HT1080 (cell line): ENCODE data around the gene ASF1B. TPM values are rescaled to one million over a fixed set of nuclear protein-coding genes. Genes with fewer than 3 reads are reported as not detected.
A peak's percentile ranks its signal among the peaks of the same experiment; 100 is the strongest.
"Not testable (repeated sequence)": the region's sequence is repeated elsewhere in the genome, so short reads cannot be mapped to it uniquely, and the experiment has no call there.

Experiments used
- DNase-seq: peaks from one replicate; pipeline ENCODE4 v3.0.0-alpha.2; 2015; ENCODE audit warnings: low read depth
- polyA plus RNA-seq, 2 experiments: library from polyadenylated mRNA; depleted of rRNA; stranded (reverse); fragments of >200 nt; gene quantifications; 2 replicates each; pipeline ENCODE4 v1.2.3, GENCODE V29; 2015
- total RNA-seq: library from RNA; depleted of rRNA; stranded (reverse); fragments of >200 nt; shearing (Covaris generic); gene quantifications from 2 replicates; pipeline ENCODE4 v1.2.3, GENCODE V29; 2014; rRNA removed

ASF1B gene
- total RNA-seq = 80.4 and 123 TPM in 2 replicates
- polyA plus RNA-seq (2015; cell fraction: cytosol; rRNA removed) = 32.8 and 38.5 TPM in 2 replicates
- polyA plus RNA-seq (2015; cell fraction: nucleus; rRNA removed) = 17.0 and 21.1 TPM in 2 replicates

DNA sequence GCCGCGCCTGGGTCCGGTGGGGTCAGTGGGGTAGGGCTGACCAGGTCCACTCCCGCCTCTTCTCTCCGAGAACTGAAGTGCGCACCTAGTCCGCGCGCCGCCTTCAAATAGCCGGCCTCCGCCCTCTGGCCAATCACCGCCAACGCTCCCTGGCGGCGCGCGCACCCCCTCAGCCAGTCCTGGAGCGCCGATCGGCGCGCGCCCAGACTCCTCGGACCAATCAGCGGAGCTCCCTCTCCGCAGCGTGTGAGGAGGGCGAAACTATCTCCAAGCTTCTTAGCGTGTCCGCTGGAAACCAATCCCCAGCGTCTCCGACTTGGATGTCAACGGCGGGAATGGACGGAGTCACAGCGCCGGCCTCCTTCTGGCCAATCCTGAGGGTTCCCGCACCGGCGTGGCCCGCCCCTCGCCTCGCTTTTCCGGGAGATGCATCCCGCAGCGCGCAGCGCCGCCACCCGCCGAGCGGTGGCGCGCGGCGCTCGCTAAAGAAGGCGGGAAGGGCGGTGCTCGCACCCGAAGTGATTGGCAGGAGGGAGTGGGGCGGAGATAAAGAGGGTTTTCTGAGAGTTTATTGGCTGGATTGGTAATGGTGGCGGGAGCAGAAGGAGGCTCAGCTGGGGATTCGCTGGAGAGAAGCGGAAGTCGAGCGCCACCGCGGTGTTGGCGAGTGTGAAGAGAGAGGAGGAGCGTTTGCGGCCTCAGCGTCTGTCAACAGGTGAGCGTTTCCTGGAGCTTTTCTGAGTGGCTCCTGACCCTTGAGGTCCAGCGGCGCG lies at the start of gene ASF1B:
Gene ASF1B (minus strand): TSS at position 81 of the 773 bp plus-strand sequence. CDS start 133 bp downstream, outside the sequence.
- DNase-seq = peak; percentile 100

DNA sequence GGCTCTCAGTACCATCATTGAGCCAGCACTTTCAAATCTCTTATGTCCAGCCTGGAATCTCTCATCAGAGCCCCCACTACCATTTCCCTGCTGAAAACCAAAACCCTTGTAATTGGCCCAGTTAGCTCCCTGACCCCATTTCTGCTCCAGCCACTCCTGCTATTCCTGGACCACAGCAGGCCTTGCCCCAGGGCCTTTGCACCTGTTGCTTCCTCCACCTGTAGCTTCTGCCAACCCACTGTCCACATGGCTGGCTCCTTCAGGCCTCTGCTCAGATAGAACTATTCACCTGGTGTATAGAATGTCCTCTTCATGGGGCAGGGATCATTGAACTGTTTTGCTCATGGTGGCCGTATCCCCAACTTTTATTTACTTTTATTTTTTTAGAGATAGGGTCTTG lies 49.3 kb upstream of the ASF1B start:
- not testable (repeated sequence) for DNase-seq

DNA sequence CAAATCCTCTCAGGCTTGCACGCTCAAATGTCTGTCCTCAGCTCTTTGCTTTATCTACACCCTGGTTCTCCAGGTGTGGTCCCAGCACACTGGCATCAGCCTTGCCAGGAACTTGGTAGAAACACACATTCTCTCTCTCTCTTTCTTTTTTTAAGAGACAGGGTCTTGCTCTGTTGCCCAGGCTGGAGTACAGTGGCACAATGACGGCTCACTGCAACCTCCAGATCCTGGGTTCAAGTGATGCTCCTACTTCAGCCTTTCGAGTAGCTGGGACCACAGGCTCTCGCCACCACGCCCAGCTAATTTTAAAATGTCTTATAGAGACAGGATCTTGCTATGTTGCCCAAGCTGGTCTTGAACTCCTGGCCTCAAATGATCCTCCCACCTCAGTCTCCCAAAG lies 48.8 kb upstream of the ASF1B start:
- no peak for DNase-seq

DNA sequence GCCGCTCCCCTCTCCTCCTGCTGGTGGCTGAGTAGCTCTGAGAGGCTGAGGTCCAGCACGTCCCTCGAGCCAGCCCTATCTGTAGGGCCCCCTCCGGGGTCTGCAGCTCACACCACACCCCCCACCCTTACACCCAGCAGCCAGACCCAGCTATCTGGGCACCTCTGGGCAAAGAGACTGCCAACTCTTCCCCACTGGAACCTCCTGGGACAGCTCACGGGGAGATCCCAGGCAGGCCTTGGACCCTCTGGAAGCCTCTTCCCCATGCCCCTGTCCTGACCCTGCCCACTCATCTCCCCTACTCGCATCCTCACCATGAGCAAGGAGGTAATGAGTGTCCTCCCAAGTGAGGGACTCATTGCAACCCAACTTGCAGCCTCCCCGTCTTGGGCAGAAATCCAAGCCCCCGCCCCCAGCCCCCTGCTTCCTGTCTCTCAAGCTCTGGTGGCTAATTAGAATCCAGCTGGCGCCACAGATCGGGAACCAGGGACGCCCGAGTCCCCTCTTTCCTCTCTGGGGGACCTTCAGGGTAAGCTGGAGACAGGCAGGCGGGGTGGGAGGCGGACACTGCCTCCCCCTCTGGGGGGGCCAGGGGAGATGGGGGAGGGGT lies 47.5 kb upstream of the ASF1B start:
- DNase-seq = no peak

DNA sequence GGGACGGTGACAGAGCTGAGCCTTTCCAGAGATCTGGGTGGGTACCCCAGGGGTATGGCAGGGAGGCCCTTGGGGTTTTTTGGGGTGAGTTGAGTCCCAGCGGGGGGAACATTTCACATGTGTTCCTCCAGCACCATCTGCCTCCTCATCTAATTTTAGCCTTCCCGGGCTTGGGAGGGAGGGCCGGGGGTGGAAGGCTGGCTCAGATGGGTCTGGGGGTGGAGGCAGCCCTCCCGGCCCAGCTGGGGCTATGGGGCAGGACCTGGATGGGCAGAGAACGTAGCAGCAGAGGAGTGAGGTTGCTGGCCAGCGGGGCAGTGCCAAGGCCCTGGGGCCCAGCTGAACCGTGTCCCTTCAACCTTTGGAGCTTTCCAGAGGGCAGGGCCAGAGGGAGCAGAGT lies 46.1 kb upstream of the ASF1B start:
- DNase-seq = no peak

DNA sequence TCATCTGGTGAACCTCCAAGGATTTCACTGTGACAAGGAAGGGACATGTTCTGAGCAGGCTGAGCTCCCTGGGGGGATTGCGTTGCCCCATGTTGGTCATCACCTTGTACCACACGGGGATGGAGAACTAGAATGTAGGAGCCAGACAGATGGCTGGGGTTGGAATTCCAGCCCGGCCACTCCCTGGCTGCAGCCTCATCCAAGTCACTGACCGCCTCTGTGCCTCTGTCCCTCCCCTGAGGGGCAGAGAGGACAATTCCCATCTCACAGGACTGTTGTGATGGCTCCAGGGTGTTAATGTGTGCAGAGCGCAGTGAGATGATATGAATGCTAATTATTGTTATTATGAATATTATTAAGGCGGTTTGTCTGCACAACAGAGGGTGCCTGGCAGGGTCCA lies 45.5 kb upstream of the ASF1B start:
- DNase-seq = no peak

DNA sequence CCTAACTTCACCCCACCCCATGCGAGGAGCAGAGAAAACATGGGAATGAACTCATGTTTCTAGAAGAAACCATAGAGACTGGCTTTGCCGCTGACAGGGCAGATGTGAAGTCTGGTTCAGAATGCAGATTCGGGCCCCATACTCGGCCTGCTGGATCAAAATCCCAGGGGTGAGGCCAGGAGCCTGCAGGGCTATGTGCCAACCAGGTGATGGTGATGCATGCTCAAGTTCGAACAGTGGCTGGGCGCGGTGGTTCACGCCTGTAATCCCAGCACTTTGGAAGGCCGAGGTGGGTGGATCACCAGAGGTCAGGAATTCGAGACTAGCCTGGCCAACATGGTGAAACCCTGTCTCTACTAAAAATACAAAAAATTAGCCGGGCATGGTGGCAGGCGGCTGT lies 44.8 kb upstream of the ASF1B start:
- not testable (repeated sequence) for DNase-seq

DNA sequence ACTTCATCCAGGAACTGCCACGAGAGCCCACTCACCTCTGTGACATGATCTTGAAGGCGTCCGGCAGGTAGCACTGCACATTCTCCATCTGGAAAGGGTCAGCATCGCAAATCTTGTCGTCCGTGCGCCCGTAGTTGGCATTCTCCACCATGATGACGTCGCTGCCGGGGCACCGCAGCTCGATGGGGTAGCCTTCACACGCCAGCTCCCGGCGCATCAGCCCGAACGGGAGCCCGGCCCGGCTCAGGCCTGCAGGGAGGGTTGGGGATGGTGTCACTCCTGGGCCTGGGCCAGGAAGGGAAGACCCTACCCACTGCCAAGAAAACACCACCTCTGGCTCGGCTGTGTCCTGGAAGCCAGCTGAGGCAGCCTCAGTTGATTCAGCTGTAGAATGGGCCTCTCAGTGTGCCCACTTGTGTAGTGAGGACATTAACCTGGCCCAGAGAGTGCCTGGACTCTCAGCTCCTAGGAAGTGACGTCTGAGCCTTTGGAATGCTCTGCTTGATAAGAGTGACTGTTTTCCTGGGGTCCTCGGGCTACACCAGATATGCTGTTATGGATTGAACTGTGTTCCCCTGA lies 41.2 kb upstream of the ASF1B start:
- no peak for DNase-seq

DNA sequence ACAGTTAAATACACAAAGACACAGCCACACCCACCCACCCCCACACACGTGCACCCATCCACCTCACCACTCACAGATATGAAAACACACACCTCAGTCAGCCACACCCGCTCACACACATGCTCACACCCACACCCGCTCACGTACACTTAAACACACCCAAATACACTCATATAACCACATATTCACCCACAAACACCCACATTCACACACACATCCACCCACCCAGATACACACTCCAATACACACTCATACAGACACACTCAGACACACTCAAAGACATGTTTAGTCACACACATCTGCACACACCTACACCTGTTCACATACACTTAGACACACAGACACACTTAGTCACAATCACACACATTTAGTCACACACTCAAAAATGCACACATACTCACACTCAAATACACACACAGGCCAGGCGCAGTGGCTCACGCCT lies 39.0 kb upstream of the ASF1B start:
- DNase-seq = no peak

DNA sequence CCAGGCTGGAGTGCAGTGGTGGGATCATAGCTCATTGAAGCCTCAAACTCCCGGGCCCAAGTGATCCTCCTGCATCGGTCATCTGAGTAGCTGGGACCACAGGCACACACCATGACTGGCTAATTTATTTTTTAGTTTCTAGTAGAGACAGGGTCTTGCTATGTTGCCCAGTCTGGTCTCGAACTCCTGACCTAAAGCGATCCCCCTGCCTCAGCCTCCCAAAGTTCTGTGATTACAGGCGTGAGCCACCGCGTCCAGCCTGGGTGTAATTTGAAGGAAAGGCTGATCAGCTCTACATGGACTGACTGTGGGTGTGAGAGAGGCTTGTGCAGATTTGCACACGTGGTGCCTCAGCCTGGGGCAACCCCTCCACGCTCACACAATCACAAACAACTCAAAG lies 38.5 kb upstream of the ASF1B start:
- no peak for DNase-seq

DNA sequence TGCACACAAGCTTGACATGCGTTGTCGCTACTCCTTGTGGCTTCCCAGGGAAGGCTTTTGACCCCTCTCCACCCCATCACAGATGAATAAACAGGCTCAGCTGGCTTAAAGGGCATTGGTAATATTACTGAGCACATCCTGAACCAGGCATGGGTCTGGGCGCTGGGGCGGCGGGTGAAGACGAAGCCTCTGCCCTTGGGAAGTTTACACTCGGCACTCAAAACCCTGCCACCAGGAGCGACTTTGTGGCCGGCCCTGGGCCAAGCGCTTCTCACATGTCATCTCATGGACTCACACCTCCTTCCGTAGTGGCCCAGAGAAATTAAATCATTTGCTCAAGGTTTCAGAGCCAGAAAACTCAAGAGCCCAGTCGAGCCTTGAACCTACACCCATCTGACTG lies 32.6 kb upstream of the ASF1B start:
- no peak for DNase-seq

DNA sequence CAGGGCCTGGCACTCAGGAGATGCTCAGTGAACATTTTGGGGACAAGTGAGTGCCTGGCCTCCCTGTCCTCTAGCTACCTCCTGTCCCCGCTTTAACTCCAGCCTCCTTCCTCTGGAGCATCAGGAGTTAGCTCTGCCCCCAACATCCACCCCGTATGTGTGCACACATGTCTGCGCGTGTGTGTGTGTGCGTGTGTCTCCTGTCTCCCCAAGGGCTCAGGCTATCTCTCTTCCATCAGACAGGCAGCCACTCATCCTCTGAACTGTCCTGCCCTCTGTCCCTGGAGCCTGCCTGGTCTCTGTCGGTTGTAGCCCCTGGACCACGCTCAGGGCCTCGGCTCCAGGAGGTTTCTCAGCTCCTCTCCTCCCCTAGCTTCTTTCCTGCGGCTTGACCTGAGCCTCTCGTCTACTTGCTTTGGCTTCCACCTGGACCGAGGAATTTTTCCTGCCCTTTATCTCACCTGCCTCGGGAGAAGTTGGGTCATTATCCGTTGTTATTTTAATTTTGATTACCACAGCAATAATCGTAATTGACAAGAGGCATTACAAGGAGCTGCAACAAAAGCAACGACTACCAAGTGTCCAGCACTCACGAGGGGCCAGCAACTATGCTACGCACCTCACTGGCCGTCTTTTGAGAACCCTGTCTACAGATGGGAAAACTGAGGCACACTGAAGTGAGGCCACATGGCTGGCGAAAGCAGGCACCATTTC lies 32.0 kb upstream of the ASF1B start:
- DNase-seq = no peak

DNA sequence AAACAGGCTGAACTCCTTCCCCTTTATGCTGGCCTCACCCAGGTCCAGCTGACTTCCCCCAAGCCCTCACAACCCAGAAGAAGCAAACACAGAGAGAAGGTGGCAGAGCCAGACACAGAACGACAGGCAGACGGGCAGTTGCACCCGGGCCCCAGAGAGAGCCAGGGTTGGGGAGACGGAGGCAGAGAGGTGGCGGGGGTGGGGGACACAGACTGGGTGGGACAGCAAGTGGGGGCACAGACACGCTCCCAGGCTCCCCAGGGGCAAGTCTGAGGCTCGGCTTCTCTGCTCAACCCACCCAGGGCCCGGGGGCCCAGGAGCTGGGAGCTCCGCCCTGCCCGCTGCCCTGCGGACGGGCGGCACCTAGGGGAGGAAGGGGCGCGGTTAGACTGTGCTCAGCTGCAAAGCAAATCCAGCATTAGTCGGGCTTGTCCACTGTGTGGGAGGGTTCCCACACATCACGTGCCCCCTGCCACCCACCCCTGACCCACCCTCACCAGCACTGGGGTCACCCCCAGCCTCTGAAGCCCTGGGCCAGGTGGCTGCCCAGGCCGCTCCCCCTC lies 31.3 kb upstream of the ASF1B start:
- DNase-seq = no peak

DNA sequence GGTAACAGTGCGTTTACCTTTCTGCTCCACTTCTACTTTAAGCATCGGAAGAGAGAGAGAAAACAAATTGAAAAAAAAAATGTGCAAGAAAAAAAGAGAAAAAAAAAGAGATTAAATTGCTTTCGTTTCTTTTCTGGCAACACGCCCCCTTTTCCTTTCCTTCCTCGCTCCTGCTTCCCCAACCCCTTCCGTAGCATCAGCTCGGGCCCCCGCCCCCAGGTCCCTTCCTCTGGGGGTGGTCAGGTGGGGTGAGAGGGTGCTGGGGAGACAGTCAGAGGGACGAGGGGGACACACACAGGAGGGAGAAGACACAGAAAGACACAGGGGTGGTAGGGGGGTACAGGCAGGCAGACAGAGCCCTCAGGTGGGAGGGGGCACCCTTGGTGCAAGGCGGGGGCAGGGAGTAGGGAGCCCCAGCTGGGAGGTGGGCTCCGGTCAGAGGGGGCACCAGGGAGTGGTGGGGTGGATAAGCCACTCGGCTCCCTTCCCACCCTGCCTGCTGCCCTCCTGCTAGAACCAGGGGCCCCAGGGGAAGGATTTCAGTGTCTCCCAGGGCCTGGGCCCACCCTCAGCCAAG lies 30.7 kb upstream of the ASF1B start:
- DNase-seq = no peak

DNA sequence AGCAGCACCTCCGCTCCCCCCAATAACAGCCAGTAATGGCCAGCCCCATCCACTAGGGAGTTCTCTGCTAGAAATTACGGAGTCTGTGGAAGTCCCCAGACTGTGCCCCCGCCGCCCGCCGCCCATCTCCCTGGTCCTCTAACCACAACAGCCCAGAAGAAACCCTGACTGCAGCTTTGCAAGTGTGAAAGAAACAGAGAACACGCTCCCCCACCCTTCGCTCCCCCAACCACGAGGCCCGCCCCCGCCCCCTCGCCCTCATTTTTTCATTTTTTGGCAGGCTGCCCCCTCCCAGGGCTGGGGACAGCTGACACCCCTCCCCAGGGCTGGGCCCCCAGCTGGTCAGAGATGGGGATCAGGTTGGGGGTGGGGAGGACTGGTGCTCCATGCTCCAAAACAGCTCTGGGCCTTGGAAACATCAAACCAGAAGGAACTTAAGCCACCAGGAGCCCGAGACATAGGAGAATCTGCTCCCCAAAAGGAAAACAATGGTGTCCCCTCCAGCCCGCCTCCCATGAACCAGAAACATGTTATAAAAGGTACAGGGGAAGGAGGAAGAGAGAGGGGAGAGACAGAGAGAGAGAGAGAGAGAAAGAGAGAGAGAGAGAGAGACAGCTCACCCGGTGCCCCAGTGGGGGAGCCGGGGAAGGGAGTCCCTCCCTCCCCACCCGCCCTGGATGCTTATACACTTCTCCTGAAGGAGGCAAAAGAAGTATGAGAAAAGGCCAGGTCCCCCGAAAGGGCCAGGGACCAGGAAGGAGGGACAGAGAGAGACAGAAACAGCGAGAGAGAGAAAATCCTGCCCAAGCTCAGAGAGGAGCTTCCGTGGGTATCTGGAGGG lies 29.8 kb upstream of the ASF1B start:
- DNase-seq = no peak

DNA sequence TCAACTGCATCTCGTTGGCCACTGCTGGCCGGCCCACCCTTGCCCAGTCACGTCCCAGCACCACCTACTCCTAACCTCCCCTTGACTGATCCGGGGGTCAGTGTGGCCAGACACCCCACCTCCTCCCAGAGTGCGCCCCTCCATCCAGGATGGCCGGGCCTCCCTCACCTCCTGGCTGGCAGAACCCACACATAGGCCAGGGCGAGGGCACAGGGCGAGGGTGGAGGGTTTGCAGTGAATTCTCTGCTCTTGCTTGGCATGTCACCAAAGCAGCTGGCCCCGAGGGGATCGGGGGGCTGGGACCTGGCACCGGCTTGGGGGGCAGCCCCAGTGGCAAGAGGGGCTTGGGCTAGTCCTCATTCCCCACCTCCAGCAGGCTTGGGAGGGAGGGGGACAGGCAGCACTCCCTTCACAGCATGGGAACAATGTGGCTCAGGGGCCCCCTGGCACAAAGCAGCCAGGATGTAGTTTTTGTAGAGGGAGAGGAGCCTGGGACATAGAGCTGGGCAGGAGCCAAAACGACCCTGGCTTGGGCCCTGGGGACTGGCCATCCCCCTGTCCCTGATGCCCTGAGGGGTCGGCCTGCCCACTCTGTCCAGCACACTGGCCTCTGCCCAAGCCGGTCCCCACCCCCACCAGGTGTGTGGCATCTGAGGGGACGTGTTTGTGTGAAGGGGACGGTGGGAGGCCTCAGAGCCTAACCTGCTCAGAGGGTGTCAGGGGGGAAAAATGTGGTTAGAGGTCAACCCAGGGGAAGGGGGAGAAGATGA lies 28.5 kb upstream of the ASF1B start:
- DNase-seq = no peak

DNA sequence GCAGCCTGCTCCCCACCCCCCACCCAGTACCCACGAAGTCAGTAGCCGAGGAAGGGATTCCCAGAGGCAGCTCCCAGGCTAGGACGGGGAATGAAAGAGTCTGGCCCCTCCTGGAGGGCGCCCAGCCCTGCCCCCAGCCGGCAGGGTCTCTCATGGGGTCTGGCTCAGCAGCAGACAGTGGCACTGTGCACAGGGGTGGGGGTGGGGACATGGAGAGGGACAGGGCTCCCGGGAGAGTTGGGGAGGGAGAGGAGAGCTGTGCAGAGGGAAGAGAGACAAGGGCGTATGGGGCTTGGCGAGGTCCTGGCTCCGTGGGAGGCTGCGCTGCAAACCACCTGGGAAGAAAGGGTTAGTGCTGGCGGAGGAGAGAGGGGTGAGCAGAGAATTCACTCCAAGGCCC lies 27.7 kb upstream of the ASF1B start:
- no peak for DNase-seq

DNA sequence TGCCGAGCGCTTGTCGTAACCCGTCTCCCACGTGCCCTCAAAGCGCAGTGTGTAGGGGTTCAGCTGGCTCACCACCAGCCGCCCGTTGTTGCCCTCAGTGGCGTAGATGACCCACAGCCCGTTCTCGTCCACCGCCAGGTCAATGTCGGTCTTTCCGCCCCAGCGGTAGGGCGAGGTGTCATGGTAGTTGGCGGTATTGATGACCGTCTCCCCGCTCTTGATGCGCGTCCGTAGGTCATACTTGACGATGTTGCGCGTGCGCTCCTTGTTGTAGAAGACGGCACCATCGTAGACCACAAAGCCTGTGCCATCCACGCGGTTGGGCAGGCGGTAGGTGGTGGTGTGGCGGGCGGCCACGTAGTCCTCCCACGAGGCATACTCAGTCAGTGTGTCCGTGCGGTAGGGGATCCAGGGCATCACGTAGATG lies 26.5 kb upstream of the ASF1B start:
- DNase-seq = no peak

DNA sequence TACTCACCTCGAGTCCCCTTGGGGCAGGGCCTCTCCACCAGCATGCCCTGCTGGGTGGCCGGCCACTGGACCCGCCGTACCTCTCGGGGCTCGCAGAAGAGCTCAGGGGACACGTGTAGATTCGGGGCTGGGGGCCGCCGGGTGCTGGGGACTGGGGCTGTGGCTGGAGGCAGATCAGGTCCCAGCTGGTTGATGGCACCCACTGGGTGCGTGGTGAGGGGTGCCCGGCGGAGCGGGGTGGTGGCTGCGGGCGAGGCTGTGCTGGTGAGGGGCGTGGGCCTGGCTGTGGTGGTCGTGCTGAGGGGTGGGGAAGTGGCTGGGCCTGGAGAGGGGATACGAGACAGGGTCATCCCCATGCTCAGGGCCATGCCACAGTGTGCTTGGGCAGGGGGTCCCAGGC lies 24.9 kb upstream of the ASF1B start:
- DNase-seq = no peak
